ENCODE measurements around the gene VENTX.

VENTX gene

GRCh38 chr10:133237588-133238465 lies at the start of gene VENTX:
TSS of gene VENTX (plus strand) at chr10:133237855. CDS start at chr10:133237915, 60 bp downstream.
- DNase-seq: no peak

- DNase-seq: no peak
These were observed 49.6 kb upstream of the VENTX start for GRCh38 chr10:133187906-133188681.

GRCh38 chr10:133189256-133189655 lies 48.4 kb upstream of the VENTX start:
- no peak for DNase-seq

DNA sequence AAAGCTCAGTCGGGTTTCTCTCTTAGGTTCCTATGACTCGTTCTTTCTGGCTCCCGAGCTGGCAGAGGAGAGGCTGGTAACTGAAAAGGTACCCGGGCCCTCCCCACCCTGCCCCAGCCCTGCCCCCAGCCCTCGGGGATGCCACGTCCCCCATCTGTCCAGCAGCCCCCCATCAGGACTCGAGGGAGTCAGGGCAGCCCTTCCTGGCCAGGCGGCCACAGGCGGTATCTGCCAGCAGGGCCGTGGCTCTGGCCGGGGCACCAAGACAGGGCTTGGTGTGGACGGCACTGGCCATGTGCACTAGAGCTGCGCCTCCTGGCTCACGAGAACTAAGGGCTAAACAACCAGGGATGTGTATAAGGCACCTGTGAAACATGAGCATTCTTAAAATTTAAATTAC lies 47.9 kb upstream of the VENTX start:
- no peak for DNase-seq

- no peak for DNase-seq
These were observed 47.4 kb upstream of the VENTX start for GRCh38 chr10:133190225-133190624.

GRCh38 chr10:133191651-133192050 lies 46.0 kb upstream of the VENTX start:
- no peak for DNase-seq

DNA sequence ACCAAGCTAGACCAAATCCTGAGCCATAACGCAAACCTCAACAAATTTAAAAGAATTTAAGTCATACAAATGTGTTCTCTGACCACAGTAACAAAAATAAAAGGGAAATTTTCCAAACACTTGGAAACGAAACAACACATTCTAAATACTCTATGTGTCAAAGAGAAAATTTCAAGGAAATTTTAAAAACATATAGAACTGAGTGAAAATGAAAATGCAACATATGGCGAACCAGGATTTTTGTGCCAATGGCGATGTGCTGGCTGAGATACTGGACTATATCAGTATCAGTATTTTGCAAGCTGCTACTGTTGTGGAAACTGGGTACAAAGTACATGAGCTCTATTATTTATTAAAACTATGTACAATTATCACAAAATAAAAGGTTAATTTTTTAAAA lies 43.5 kb upstream of the VENTX start:
- no peak for DNase-seq

DNA sequence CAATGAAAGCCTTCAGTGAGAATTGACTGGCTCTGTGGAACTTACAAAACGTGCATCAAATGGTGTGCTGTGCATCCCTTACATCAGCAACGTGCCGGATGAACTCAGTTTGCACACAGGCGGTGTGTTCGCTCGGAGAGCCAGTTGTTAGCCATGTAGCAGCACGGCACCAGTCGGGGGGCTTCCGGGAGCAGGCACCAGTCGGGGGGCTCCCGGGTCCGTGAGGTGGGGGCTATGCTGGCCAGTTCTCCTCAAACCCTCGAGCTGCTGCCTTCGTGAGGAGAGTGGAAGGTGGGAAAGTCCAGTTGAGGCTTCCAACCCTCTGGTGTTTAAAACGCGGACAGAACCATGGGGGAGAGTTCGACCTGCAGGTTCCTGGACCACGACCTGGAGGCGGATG lies 42.6 kb upstream of the VENTX start:
- no peak for DNase-seq

DNA sequence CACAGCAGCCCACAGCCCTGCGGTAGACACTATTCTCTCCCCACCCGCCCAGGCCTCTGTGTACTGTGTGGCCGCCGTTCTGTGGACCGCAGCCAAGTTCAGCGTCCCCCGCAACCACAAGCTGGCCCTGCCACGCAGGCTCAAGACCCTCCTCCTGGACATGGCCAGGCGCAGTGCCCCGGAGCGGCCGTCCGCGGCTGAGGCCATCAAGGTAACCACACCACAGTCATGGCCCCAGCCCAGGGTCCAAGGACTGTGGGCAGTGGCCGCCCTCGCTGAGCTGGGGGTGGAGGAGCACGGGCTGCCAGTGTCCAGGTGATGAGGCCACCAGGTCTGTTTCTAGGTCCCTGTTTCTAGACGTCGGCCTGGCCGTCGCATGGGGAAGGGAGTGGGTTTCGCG lies 42.0 kb upstream of the VENTX start:
- DNase-seq: no peak

DNA sequence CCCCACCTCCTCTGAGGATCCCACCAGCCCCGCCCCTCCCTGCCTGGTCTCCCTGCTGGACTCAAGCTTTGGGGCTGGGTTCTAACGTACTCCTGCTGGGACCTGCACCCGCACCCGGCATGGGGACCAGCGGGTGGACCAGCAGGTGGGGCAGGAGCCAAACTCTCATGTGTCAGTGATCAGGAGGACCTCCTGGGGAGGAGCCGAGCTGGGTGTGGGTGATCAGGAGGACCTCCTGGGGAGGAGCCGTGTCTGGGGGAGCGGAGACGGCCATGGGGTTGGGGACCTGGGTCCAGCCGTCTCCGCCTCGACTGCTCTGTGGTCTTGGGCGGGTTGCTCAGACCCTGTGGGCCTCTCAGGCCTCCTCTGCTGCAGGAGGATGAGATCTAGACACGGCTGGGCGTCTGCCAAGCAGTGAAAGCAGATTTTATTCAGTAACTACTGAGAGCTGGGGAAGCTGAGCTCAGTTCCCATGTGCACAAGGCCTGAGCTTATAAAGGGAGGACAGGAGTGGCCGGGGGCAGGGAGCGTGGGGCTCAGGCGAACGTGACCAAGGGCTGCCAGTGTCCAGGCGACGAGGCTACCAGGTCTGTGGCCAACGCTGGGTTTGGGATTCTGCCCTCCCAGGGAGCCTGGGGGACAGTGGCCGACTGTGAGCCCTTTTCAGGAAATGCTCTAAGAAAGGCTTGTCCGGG lies 41.3 kb upstream of the VENTX start:
- DNase-seq: no peak

DNA sequence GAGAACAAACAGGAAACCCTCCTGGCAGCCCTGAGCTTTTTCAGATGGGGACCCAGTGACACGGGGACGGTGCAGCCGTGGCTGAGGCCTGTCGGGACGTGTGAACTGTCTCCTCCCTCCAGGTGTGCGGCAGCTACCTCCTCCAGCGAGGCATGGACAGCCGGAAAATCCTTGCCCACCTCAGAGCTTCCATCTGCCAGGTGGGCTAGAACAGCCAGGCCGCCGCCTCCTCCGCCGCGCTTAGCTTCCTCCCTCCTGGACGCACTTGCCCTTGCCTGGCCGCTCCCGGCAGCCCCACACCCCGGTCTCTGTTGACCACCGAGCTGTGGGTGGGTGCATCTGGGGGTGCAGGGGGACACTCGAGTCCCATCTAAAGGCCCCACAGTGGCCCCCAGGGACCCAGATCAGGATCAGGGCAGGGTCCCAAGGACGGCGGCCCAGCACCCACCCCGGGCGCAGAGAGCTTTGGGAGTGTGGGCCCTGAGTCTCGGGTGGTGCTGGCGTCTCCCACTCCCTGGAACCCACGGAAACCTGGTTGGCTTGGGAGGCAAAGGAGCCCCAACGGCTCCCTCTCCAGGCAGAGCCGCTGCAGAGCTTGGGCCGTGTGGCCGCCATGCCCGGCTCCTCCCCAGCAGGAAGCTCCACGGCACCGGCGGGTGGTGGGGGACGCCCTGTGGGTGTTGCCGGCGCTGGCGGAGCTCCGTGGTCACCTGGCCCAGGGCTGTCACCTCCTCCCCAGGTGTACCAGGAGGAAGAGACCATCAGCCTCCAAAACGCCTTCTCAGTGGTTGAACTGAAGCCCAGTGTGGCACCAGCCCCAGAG lies 40.5 kb upstream of the VENTX start:
- DNase-seq: no peak

GRCh38 chr10:133197786-133198185 lies 39.9 kb upstream of the VENTX start:
- DNase-seq: no peak

- no peak for DNase-seq
These were observed 39.4 kb upstream of the VENTX start for GRCh38 chr10:133198206-133198605.

DNA sequence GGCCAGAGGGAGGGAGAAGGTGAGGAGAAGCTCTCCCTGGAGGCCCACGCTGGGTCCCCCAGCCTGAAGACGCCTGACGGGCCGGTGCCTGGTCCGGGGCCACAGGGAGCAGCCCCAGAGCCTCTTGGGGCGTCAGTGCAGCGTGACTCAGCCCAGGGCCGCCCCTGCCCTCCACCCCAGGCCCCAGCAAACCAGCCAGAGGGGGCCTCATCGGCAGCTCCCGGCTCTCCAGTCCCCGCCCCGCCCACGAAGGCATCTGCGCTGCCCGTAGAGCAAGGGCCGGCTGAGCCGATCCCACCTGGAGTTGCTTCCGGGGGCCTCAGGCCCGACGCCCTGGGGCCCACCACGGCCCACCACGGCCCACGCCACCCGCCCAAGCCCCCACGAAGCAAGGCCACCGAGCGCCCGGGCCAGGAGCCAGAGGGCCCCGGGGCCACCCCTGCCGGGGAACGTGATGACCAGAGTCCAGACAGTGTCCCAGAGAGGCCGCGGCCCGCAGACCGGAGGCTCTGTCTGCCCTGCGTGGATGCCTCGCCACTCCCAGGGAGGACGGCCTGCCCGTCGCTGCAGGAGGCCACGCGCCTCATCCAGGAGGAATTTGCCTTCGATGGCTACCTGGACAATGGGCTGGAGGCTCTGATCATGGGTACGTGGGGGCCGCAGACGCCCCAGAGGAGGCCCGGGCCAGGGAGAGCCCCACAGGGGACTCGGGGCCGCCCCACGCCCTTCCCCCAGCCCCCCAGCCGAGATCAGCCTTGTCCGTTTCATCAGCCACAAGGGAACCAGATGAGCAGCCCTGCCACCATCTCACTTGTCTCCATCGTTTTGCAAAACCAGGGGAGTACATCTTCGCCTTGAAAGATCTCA lies 38.8 kb upstream of the VENTX start:
- no peak for DNase-seq

DNA sequence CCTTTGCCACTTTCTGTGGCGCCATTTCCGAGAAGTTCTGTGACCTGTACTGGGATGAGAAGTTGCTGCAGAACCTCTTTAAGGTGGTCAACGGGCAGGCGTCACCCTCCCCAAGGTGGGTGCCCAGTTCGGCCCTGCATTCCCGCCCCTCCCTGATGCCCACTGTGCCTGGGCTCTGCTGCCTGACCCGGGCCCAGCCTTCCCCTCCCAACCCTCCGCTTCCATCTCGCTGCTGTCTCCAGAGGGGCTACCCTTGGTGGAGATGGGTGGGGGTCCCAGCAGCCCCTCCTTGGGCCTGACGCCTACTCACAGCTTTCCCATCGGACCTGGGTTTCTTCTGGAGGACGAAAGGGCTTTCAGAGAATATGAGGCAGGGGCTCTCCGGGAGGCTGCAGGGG lies 38.2 kb upstream of the VENTX start:
- no peak for DNase-seq

DNA sequence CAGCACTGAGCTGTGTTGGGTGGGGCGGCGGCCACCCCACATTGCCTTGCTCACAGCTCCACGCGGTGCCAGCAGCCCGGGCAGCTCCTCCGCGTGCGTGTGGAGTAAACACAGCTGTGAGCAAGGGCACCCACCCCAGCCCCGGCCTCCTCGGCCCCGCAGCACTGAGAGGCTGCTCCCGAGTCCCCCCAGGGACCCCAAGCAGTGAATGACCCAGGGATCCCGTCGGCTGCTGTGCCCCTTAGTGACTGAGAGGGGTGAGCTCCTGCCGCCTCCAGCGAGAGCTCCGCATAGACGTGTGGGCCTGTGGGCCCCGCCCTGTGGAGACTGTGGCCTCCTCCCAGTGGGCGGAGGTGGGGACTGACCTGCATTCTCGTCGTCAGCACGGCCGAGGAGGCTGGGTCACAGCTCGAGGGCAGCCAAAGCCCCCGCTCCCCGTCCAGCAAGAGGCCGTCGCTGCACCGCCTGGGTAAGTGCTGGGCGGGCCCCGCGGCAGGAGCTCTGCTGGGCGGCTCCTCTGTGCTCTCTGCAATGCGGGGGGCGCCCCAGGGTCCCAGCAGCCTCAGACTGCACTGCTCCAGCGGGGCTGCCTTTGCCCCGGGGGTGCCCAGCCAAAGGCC lies 37.6 kb upstream of the VENTX start:
- DNase-seq: no peak

DNA sequence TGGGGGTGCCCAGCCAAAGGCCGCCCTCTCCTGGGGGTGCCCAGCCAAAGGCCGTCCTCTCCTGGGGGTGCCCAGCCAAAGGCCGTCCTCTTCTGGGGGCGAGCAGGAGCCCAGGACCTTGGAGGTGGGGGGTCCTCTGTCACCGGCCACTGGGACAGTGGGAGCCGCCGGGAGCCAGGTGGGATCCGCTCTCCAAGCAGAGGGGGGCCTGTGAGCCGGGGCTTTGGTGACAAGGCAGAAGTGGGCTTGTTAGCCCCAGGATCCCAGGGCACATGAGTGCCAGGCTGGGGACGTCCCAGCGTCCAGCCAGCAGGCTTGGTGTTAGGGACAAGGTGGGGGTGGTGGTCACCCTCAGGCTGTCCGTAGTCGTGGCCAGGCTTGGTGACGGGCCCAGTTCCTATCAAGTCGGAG lies 37.0 kb upstream of the VENTX start:
- DNase-seq: no peak

DNA sequence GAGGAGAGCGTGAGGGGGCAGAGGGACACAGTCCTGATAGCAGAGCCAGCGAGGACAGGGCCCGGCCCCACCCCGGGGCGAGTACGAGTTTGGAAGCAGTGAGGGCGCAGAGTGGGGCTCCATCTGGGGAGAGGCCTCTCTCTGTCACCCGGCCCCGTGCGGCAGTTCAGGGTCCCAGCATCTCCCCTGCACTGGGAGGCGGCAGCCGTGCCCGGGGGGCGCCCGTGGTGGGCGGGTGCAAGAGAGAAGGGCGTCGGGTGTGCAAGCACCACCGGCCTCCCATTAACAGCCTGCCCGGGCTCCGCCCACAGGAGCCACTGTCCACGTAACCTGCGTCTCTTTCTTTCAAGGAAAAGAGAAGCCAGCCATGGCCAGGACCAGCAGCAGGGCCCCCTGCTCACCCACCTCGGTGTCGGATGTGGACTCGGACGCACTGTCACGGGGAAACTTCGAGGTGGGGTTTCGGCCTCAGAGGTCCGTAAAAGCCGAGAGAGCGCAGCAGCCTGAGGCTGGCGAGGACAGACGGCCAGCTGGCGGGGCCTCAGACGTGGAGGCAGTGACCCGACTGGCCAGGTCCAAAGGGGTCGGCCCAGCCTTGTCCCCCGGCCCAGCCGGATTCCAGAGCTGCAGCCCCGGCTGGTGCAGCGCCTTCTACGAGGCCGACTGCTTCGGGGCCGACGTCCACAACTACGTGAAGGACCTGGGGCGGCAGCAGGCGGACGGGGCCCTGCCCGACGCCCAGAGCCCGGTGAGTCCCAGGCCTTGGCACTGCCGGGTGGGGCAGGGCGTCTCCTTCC lies 36.3 kb upstream of the VENTX start:
- no peak for DNase-seq

DNA sequence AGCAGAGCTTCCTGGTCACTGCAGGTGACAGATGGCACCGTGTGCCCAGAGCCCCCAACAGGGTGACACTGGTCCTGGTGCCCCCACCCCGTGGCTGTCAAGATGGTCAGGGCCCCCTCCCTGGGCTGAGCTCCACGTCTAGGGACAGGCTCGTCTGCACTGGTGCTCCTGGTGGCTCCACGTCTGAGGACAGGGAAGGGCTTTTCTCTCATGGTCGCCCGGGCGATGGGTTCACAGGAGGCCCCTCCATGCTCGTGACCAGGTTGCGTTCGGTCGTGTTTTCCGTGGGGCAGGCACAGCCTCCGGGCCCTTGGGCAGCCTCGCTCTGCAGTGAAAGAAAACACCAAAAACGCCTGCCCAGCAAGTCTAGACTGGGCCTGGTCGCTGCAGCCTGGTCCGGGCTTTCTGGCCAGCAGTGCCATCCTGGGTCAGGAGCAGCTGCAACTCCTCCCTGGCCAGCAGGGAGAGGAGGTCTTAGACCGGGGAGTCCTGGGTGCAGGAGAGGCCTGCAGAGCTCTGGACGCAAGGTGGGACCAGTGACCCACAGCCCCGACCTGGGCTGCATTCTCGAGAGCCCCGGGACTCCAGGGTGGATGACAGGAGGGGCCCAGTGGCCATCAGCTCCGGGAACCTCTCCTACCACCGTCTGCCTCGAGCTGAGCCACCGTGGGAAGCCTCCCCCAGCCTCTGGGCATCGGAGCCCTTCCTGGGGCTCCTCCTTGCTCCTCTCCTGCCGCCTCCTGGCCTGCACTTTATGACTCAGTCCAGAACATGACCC lies 35.5 kb upstream of the VENTX start:
- DNase-seq: no peak

All from NCI-H748 treated with DMSO at 0.1 percent for 48 hours (cell line).